GM19438 (cell line): ENCODE measurements around the gene VIPR2.

ENCODE experiments used
- ATAC-seq: cut with Tn5 transposase; IDR thresholded peaks from one replicate; pipeline ENCODE4 v1.9.1; 2021; ENCODE audit warnings: low read depth; ENCODE audit not compliant: unreplicated experiment

Gene VIPR2

GRCh38 chr7:159031750-159032149, 112.9 kb downstream of the VIPR2 start:
- ATAC-seq = no peak

DNA sequence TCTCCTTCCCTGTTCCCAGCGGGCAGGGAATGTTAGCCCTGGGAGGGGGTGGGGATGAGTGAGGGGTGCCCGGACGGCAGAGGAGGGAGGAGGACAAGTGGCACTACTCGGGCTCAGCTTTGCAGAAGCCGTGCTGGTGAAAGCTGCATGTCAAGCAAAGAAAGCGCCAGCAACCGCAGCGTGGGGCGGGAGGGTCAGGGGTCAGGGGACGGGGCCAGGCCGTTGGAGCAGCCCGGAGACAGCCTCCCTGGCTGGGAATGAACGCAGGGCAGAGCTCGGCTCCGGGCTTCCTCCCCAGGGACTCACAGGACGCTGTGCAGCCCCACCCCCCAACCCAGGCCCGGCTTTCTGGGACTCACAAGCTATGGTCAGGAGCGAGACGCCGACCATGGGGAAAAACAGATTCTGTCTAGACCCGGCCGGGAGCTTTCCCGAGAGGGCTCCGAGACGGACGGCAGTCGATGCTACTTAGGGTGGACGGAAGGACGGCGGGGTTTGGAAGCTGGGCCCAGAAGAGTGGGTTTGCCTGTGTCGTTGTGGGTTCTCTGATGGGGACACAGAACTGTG, 113.4 kb downstream of the VIPR2 start:
- no peak for ATAC-seq

GRCh38 chr7:159030490-159031134, 114.1 kb downstream of the VIPR2 start:
- no peak for ATAC-seq

DNA sequence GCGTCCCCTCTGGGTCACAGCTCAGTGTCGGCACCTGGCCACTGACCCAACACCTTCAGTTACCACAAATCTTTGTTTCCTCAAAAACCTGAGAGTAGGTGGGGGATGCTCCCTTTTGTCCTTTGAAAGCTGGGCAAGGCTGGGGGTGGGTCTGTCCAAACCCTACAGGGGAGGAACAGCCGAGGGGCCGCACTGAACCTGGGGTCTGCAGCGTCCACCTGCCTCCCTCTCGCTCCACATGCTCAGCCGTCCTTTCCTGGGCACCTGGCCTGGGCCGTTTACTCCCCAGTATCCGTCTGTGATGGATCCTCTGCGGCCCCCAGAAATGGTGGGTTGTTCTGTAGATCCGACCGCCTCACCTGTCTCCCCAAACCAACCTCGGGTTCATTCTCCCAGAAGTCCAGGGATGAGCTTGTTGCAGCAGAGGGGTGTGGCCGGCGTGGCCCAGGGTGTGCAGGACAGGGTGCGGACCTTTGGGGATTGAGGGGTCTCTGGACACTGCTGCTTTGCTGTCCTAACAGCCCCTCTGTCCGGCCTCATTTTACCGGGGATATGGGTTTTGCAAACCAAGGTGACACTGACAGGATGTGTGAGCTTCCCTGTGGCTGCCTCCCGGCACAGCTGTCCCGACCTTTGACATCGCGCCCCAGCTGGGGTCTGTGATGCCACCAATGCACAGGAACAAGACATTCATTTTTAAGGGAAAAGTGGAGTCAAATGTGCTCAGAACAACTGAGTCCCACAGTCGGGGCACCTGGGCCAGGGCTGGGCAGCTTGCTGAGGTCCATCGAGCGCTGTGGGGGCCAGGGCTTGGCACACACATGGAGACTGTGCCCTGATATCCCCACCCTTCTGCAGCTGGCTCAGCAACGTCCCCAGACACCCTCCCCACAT, 115.9 kb downstream of the VIPR2 start:
- ATAC-seq = no peak

GRCh38 chr7:159027789-159028507, 116.7 kb downstream of the VIPR2 start:
- ATAC-seq = no peak

DNA sequence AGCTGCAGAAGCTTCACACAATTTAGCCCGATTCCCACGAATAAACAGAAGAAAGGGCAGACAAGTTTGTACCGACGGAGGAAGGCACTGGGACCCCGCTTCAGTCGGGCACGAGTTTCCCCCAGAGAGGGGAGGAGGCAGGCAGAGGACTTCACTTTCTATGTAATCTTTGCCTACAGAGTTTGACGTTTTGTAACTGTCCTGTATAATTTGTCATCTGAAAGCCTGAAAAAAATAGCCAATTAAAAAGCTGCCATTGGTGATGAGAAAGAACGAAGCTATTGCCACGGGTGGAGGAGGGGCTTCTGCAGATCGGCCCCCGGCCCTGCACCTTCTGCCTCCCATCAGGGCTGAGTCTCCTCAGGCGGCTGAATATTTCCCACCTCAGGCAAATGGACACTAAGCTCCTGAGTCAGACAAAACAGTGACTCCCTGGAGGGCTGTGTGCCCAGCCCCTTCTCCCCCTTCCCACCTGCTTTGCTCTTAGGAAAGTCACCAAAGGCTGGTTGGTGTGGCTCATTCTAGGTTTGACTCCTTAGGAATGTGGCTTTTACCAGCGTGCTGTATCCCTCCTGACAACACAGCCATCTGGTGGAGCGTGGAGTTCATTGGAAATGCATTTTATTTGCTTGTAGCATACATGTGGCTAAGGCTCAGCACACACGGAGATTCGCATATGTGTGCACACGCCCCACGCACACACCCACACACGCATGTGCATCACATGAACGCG, 117.4 kb downstream of the VIPR2 start:
- ATAC-seq = no peak

GRCh38 chr7:159026271-159027055, 118.2 kb downstream of the VIPR2 start:
- ATAC-seq = no peak

- ATAC-seq = no peak
These were observed 119.4 kb downstream of the VIPR2 start for GRCh38 chr7:159025161-159025779.

DNA sequence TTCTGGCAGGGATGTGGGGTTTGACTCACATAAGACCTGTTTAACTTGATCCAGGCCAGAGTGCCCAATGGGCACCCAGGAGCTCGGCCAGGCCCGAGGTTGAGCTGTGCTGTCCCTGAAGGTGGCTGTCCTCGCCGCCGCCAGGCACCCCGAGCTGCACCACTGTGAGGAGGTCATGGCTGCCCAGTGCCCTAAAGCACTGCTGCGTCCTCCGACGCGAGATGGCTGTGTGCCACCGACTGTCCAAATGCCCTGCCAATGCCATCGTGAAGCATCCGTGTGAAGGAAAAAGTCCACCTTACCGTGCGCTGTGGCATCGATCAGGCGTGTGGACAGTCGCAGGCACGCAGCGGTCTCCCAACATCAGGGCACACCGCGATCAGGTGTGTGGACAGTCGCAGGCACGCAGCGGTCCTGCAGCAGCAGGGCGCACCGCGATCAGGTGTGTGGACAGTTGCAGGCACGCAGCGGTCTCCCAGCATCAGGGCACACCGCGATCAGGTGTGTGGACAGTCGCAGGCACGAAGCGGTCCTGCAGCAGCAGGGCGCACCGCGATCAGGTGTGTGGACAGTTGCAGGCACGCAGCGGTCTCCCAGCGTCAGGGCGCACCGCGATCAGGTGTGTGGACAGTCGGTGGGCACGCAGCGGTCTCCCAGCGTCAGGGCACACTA, 120.3 kb downstream of the VIPR2 start:
- ATAC-seq = no peak

DNA sequence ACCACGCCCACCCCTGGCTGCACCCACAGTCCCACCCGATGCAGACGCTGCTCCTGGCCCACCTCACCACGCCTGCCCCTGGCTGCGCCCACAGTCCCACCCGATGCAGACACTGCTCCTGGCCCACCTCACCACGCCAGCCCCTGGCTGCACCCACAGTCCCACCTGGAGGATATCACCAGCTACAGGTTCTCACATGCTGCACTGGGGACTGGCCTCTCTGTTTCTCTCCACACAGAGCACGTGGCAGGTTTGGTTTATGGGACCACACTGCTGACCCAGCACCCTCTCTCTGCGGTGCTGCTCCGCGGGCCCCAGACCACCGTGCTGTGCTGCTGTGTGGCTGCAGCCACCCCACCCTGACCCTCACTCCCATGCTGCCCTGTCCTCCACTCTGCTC, 120.9 kb downstream of the VIPR2 start:
- no peak for ATAC-seq

- no peak for ATAC-seq
These were observed 121.5 kb downstream of the VIPR2 start for GRCh38 chr7:159023206-159023605.

- ATAC-seq = no peak
These were observed 122.3 kb downstream of the VIPR2 start for GRCh38 chr7:159022238-159022993.

GRCh38 chr7:159020987-159021386, 123.7 kb downstream of the VIPR2 start:
- ATAC-seq = no peak

DNA sequence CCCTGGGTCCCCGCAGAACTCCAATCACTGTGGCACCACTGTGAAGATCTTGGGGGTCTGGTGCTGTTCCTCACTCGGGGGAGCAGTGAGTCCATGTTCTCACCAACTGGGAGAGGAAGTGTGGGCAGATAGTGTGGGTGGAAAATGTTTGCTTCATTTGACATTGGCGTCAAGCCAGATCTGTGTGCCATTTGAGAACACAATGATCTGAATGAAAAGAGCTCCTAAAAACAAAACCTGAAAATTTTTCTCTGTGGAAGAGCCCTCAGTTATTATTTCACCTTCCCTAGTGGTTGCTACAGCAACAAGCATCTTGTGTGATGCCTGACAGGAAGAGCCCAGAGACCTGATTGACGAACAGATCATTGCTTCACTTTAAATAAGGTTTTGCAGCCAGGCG, 125.6 kb downstream of the VIPR2 start:
- no peak for ATAC-seq

DNA sequence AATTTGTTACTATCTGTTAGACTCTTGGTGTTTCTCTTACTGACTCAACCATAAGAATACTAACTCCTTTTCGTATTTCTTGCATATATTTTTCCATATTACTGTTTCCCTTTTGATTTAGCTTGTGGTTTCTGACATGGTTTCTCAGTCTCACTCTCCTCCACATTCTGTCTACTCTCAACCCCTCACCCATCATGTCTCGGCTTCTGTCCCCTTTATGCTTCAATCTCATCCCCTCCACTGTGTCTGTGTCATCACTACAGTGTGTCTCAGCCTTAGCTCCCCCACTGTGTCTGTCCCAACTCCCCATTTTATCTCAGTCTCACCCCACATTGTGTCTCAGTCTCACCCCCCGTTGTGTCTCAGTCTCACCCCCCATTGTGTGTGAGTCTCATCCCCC, 126.9 kb downstream of the VIPR2 start:
- no peak for ATAC-seq

DNA sequence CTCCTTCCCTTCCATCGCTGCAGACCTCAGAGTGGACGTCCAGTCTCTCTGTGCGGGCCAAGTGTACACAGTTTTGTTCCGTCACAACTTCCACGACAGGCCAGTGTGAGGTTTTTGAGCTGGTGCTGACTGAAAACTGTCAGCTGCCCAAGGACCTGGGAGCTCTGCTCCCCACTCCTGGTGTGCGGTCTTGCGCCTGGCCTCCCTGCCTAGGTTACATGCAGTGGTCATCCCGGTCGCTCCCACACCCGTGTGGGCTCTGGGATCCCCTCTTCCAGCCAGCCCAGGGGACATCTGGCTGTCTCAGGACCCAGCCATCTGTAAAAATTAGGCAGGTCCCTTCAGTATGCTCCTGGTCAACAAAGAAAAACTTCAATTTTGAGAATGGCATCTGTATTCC, 127.5 kb downstream of the VIPR2 start:
- ATAC-seq = no peak

GRCh38 chr7:159016591-159016990, 128.1 kb downstream of the VIPR2 start:
- ATAC-seq = no peak
